ENCODE results near the gene CRYBA1. TPM values are rescaled to one million over a fixed set of nuclear protein-coding genes. Genes with fewer than 3 reads are reported as not detected.

The CRYBA1 gene
- total and polyA plus RNA-seq, 2 of the 8 experiments (the other 6 are each of a cell fraction or from before 2014, with no cell fraction given), result not detected

GRCh38 chr17:29250666-29251065 lies 4.0 kb downstream of the CRYBA1 start:
- Histone ChIP-seq H2AK5ac (ENCODE audit: low read depth, low read length) (no peak overlapping the region), H2BK15ac (ENCODE audit: low read length) (no peak overlapping the region), H3K56ac (replicated peaks; ENCODE audit: insufficient read length, low read depth, low read length) (no peak overlapping the region), H3K14ac (ENCODE audit: insufficient read length) (no peak overlapping the region), H3K79me1 (ENCODE audit: low read depth, low read length) (no peaks in the 10 kb centered on the region; the same call in 1 of the 2 replicates), H2BK12ac (ENCODE audit: low read depth, low read length) (no peak overlapping the region), H2BK5ac (ENCODE audit: low read depth, low read length) (no peak overlapping the region), H3K27me3 (replicated peaks in 1 of 4; ENCODE audit: control insufficient read depth in 3 of 4, extremely low read depth in 1 of 4, insufficient read depth in 3 of 4, low read length in 3 of 4) (no peaks in the 10 kb centered on the region), H3K9me3 (ENCODE audit: insufficient read depth in 2 of 2, low read depth in 1 of 2, low read length in 1 of 2) (no peaks in the 10 kb centered on the region), H3K4ac (replicated peaks; ENCODE audit: insufficient read length, low read depth, low read length) (no peak overlapping the region), H3K4me1 (replicated peaks in 1 of 4; ENCODE audit: control insufficient read depth in 3 of 4, insufficient read depth in 4 of 4, low read length in 3 of 4) (peaks cover 0 to 3% (median 1%) of the 10 kb centered on the region in 4 experiments; a peak in 2 of 7 replicates), H3K4me3 (ENCODE audit: extremely low read depth in 1 of 4, insufficient read depth in 2 of 4, low read depth in 3 of 4, low read length in 4 of 4) (no peak overlapping the region), H4K5ac (ENCODE audit: insufficient read length, low read depth, low read length) (no peak overlapping the region), H2BK120ac (replicated peaks; ENCODE audit: low read depth, low read length) (no peak overlapping the region), H2BK20ac (ENCODE audit: low read length) (no peak overlapping the region), H2AFZ (ENCODE audit: low read length) (no peak overlapping the region), H3K9ac (replicated peaks in 1 of 4; ENCODE audit: extremely low read depth in 1 of 4, low read depth in 3 of 4, low read length in 3 of 4) (no peak overlapping the region), H4K91ac (replicated peaks; ENCODE audit: insufficient read length, low read length) (no peak overlapping the region), H3K27ac (ENCODE audit: low read depth, low read length) (no peak overlapping the region), H3K18ac (ENCODE audit: extremely low read depth, low read length) (no peak overlapping the region), H3K23ac (ENCODE audit: insufficient read length) (no peak overlapping the region), H3K4me2 (ENCODE audit: insufficient read depth in 1 of 2, low read depth in 2 of 2, low read length in 2 of 2) (no peak overlapping the region), H3K36me3 (ENCODE audit: control insufficient read depth in 2 of 4, insufficient read depth in 4 of 4, low read length in 3 of 4) (0 out of 8 replicates have a peak, but pooled peaks cover 0 to 5% (median 0%) of the 10 kb centered on the region in 4 experiments), H3K23me2 (ENCODE audit: low read depth, low read length) (no peaks in the 10 kb centered on the region), H4K8ac (ENCODE audit: extremely low read depth, insufficient read depth, low read length) (no peak overlapping the region), H3K79me2 (ENCODE audit: control insufficient read depth in 1 of 2, insufficient read depth in 2 of 2, low read length in 2 of 2) (no peaks in the 10 kb centered on the region), H4K20me1 (replicated peaks in 1 of 2; ENCODE audit: control insufficient read depth in 1 of 2, insufficient read depth in 2 of 2, low read length in 2 of 2) (no peaks in the 10 kb centered on the region)
- CTCF ChIA-PET (ENCODE audit: partially characterized antibody), result interaction anchor here (0.6 to 3.6 kb wide), 18 partner anchors 9 to 379 kb away, joined by 3 to 34 read pairs (median 6); partner anchors contain the start of gene MYO18A
- POLR2A ChIA-PET (ENCODE audit: partially characterized antibody), result interaction anchor here (1.1 to 3.5 kb wide), 6 partner anchors 9 to 93 kb away, joined by 3 to 13 read pairs (median 6); partner anchors contain the start of gene NUFIP2
- DNase-seq (ENCODE audit: low read depth in 1 of 2, low spot score in 2 of 2), result no peak
- no peak for FAIRE-seq
- WGBS, 2 experiments (ENCODE audit: extremely low coverage in 1 of 2, insufficient coverage in 1 of 2, insufficient read length in 1 of 2, insufficient replicate concordance in 2 of 2, low coverage in 1 of 2, low lambda C conversion rate in 2 of 2, missing lambda C conversion rate in 1 of 2), result 71% methylated on average over 1 of the region's 1 CpG; no CpG with 5 or more reads in 1 of the 2 experiments
- TF ChIP-seq RXRA (IDR thresholded peaks at IDR 0.05; ENCODE audit: insufficient read depth, low read depth, low read length) (no peak), ZNF274 (IDR thresholded peaks at IDR 0.05; ENCODE audit: borderline replicate concordance, extremely low read depth, low read length) (no peak), PHF8 (conservative IDR thresholded peaks at IDR 0.05; ENCODE audit: low read depth, low read length) (no peak)
